GM10266 (cell line): ENCODE measurements around the gene MT1X.

Experiments used
- DNase-seq: peaks from one replicate; pipeline ENCODE4 v3.0.0; 2012; ENCODE audit errors: extremely low spot score
- CTCF ChIP-seq: IDR thresholded peaks from 2 replicates; pipeline ENCODE4 v1.5.1; 2012; ENCODE audit warnings: mild to moderate bottlenecking, low read depth; ENCODE audit not compliant: control insufficient read depth, insufficient read depth; ENCODE audit errors: missing control alignments

Gene MT1X

GRCh38 chr16:56645311-56645710 is 37.0 kb upstream of the MT1X start:
- TF ChIP-seq CTCF, result no peak
- DNase-seq, result no peak

- no peak for DNase-seq
These were observed 36.4 kb upstream of the MT1X start for GRCh38 chr16:56645838-56646237.

GRCh38 chr16:56647641-56648431 is 34.4 kb upstream of the MT1X start:
- DNase-seq, result no peak
- no peak for TF ChIP-seq CTCF

More at GRCh38 chr16:56645838-56646237, 36.4 kb upstream of the MT1X start:
- TF ChIP-seq CTCF, result no peak

- no peak for TF ChIP-seq CTCF
- DNase-seq, result no peak
These were observed 33.0 kb upstream of the MT1X start for GRCh38 chr16:56649271-56649670.

GRCh38 chr16:56649820-56650219 is 32.5 kb upstream of the MT1X start:
- no peak for TF ChIP-seq CTCF
- DNase-seq, result no peak

GRCh38 chr16:56651586-56651985 is 30.7 kb upstream of the MT1X start, which contains the start of gene MT1B:
Gene MT1B, plus strand, starts transcription at chr16:56651886. Its CDS starts 68 bp downstream, at chr16:56651954.
- no peak for TF ChIP-seq CTCF

GRCh38 chr16:56652600-56652999 is 29.7 kb upstream of the MT1X start:
- DNase-seq, result no peak
- no peak for TF ChIP-seq CTCF

More at GRCh38 chr16:56651586-56651985, 30.7 kb upstream of the MT1X start, which contains the start of gene MT1B:
- DNase-seq, result no peak
